Stomach (tissue), 9 donors: Measurements from ENCODE around the gene ADGRL3. TPM values are rescaled to one million over a fixed set of nuclear protein-coding genes. Genes with fewer than 3 reads are reported as not detected.
"Not testable (repeated sequence)": the region's sequence is repeated elsewhere in the genome, so short reads cannot be mapped to it uniquely, and the experiment has no call there.

Source experiments
- DNase-seq, 2 donors: peaks; one replicate each; pipeline versions ENCODE4 v3.0.0 to v3.0.0-alpha.2; 2013 to 2019
- H3K27ac ChIP-seq, 5 donors: fragments of 200-600 bp in 4 of 5; sonication (generic) in 4 of 5; one replicate each; pipeline ENCODE4 v1.5.1; 2013 to 2019; ENCODE audit warnings: mild to moderate bottlenecking in 1 of 5, moderate library complexity in 1 of 5
- H3K27me3 ChIP-seq, 3 donors: fragments of 200-600 bp; sonication (generic); one replicate each; pipeline ENCODE4 v1.5.1; 2017 to 2019; ENCODE audit warnings: mixed run types in 1 of 3
- H3K36me3 ChIP-seq, 4 donors: fragments of 200-600 bp; sonication (generic); 1 replicate in 3 of 4; 2 replicates in 1 of 4; pipeline ENCODE4 v1.5.1; 2016 to 2019
- H3K4me1 ChIP-seq, 4 donors: fragments of 200-600 bp; sonication (generic); one replicate each; pipeline ENCODE4 v1.5.1; 2016 to 2019
- H3K4me3 ChIP-seq, 4 donors: fragments of 200-600 bp; sonication (generic) in 3 of 4; one replicate each; pipeline ENCODE4 v1.5.1; 2016 to 2019; ENCODE audit warnings: mild to moderate bottlenecking in 1 of 4
- H3K9me3 ChIP-seq, 4 donors: fragments of 200-600 bp; sonication (generic); one replicate each; pipeline ENCODE4 v1.5.1; 2016 to 2019
- CTCF ChIP-seq, 7 experiments: fragments of 450-650 bp in 4 of 7; fragments of 200-600 bp in 3 of 7; sonication (generic) in 3 of 7; IDR thresholded peaks; one replicate each; pipeline ENCODE4 v1.5.1; 2016 to 2019; ENCODE audit warnings: antibody characterized with exemption in 7 of 7, control low read depth in 2 of 7, mild to moderate bottlenecking in 1 of 7
- EP300 ChIP-seq: sonication (generic); formaldehyde crosslinking; IDR thresholded peaks from one replicate; pipeline ENCODE4 v1.6.1; 2017; ENCODE audit warnings: antibody characterized with exemption
- POLR2A ChIP-seq, 4 donors: fragments of 450-650 bp; IDR thresholded peaks; one replicate each; pipeline ENCODE4 v1.6.1; 2016; ENCODE audit warnings: antibody characterized with exemption in 4 of 4, control low read depth in 2 of 4, mild to moderate bottlenecking in 1 of 4, moderate library complexity in 1 of 4
- POLR2AphosphoS5 ChIP-seq, 3 donors: sonication (generic); formaldehyde crosslinking; IDR thresholded peaks; one replicate each; pipeline ENCODE4 v1.6.1; 2016; ENCODE audit warnings: antibody characterized with exemption in 3 of 3
- WGBS, 5 donors: extraction: QIAGEN DNeasy Blood & Tissue Kit in 3 of 5; methylation state at CpG; one replicate each; pipeline versions ENCODE4 v1.1.5 to v1.1.7; 2013 to 2018; 5-methylcytosine and 5-hydroxymethylcytosine counted together
- intact Hi-C: fragments of 100-400 bp; cut with DNase I; formaldehyde crosslinking; loops from one replicate; pipeline ENCODE4 v1.15.1; 2023; ENCODE audit warnings: low total_unique reads
- polyA plus RNA-seq, 3 donors: library from polyadenylated mRNA; stranded (reverse); fragments of 200-250 nt; gene quantifications; one replicate each; pipeline ENCODE4 v1.2.3, GENCODE V29; 2013
- total RNA-seq, 5 donors: library from RNA; depleted of rRNA; stranded (reverse); fragments of >200 nt; gene quantifications; one replicate each; pipeline versions ENCODE4 v1.1.0 to v1.2.3, GENCODE V29; 2014 to 2016
- donor health status: healthy with polysubstance abuse.
- donor health status: Bipolar disorder and iron deficiency.
- donor health status: healthy.

The ADGRL3 gene
- total and polyA plus RNA-seq, 8 donors = 0.48 to 109 (median 3.9) TPM

- Histone ChIP-seq H3K27ac (no peak overlapping the region), H3K4me3 (no peak overlapping the region), H3K4me1 (no peaks in the 10 kb centered on the region), H3K36me3 (no peaks in the 10 kb centered on the region), H3K27me3 (no peaks in the 10 kb centered on the region), H3K9me3 (peaks cover 0 to 15% (median 6%) of the 10 kb centered on the region in 4 donors)
- intact Hi-C loops = no loop called here
- no peak for DNase-seq
- no peak for TF ChIP-seq POLR2A (IDR thresholded peaks at IDR 0.05)
- TF ChIP-seq EP300 = no peak
- no peak for TF ChIP-seq POLR2AphosphoS5 (IDR thresholded peaks at IDR 0.05)
- no peak for TF ChIP-seq CTCF (IDR thresholded peaks at IDR 0.05)
- WGBS, 5 donors = 79 to 96% (median 91%) methylated on average over 5 of the region's 5 CpGs
Observed at GRCh38 chr4:61762722-61763627, 562.8 kb downstream of the ADGRL3 start.

GRCh38 chr4:61763682-61764081, 563.6 kb downstream of the ADGRL3 start:
- Histone ChIP-seq H3K36me3 (no peaks in the 10 kb centered on the region), H3K9me3 (peaks cover 0 to 15% (median 6%) of the 10 kb centered on the region in 4 donors), H3K4me3 (no peak overlapping the region), H3K27me3 (no peaks in the 10 kb centered on the region), H3K4me1 (no peaks in the 10 kb centered on the region), H3K27ac (no peak overlapping the region)
- intact Hi-C loops = no loop called here
- no peak for TF ChIP-seq POLR2A (IDR thresholded peaks at IDR 0.05)
- no peak for TF ChIP-seq POLR2AphosphoS5 (IDR thresholded peaks at IDR 0.05)
- no peak for TF ChIP-seq EP300
- no peak for TF ChIP-seq CTCF (IDR thresholded peaks at IDR 0.05)
- DNase-seq = no peak

- H3K27ac ChIP-seq, intact Hi-C loops, H3K36me3 ChIP-seq, H3K4me3 ChIP-seq, H3K4me1 ChIP-seq, DNase-seq, H3K27me3 ChIP-seq: not testable (repeated sequence)
- peaks cover 0 to 15% (median 6%) of the 10 kb centered on the region in 4 donors for H3K9me3 ChIP-seq
- 74 to 95% (median 87%) methylated on average over 7 to 9 of the region's 9 CpGs for WGBS, 5 donors
Observed at GRCh38 chr4:61764090-61764489, 564.0 kb downstream of the ADGRL3 start.

GRCh38 chr4:61769444-61770167, 569.5 kb downstream of the ADGRL3 start:
- intact Hi-C loops, H3K9me3 ChIP-seq, H3K27ac ChIP-seq, DNase-seq, H3K36me3 ChIP-seq, H3K27me3 ChIP-seq, H3K4me3 ChIP-seq, H3K4me1 ChIP-seq: not testable (repeated sequence)
- WGBS, 5 donors = 77 to 91% (median 85%) methylated on average over 7 to 14 of the region's 14 CpGs

- H3K36me3 ChIP-seq = no peaks in the 10 kb centered on the region
- H3K4me3 ChIP-seq = no peak overlapping the region
- H3K9me3 ChIP-seq = no peaks in the 10 kb centered on the region
- intact Hi-C loops = no loop called here
- no peak for TF ChIP-seq EP300
- no peak for TF ChIP-seq POLR2AphosphoS5 (IDR thresholded peaks at IDR 0.05)
- no peak for TF ChIP-seq CTCF (IDR thresholded peaks at IDR 0.05)
- TF ChIP-seq POLR2A (IDR thresholded peaks at IDR 0.05) = no peak
- WGBS, 5 donors = 83 to 98% (median 93%) methylated on average over 1 of the region's 1 CpG
- DNase-seq = no peak
- no peaks in the 10 kb centered on the region for H3K27me3 ChIP-seq
- no peaks in the 10 kb centered on the region for H3K4me1 ChIP-seq
- H3K27ac ChIP-seq = no peak overlapping the region
Observed at GRCh38 chr4:61770456-61770855, 570.3 kb downstream of the ADGRL3 start.
